Body of pancreas (tissue), 4 donors: ENCODE results near the gene PLXNB1. TPM values are rescaled to one million over a fixed set of nuclear protein-coding genes. Genes with fewer than 3 reads are reported as not detected.

Source experiments
- ATAC-seq: fragments of 150-250 bp; one replicate; pipeline ENCODE4 v1.9.1; 2016
- DNase-seq, 4 donors: peaks; one replicate each; pipeline ENCODE4 v3.0.0-alpha.2; 2019
- H3K27ac ChIP-seq, 4 donors: fragments of 200-600 bp; sonication (generic); 1 replicate in 3 of 4; 2 replicates in 1 of 4; pipeline versions ENCODE4 v1.5.1 to v1.6.1; 2016 to 2019; ENCODE audit warnings: mild to moderate bottlenecking in 1 of 4, mixed read lengths in 1 of 4, moderate library complexity in 1 of 4
- H3K27me3 ChIP-seq, 2 donors: fragments of 200-600 bp; sonication (generic); one replicate each; pipeline ENCODE4 v1.6.0; 2016; ENCODE audit warnings: mild to moderate bottlenecking in 1 of 2
- H3K36me3 ChIP-seq, 2 donors: fragments of 200-600 bp; sonication (generic); replicated peaks in 1 of 2; 2 replicates each; pipeline ENCODE4 v1.5.1; 2016; ENCODE audit warnings: low read depth in 2 of 2; ENCODE audit not compliant: insufficient read depth in 1 of 2
- H3K4me1 ChIP-seq: fragments of 200-600 bp; sonication (generic); one replicate; pipeline ENCODE4 v1.6.0; 2016
- H3K4me3 ChIP-seq, 2 donors: fragments of 200-600 bp; sonication (generic); 1 replicate in 1 of 2; 2 replicates in 1 of 2; pipeline ENCODE4 v1.5.1; 2016 to 2019
- H3K9me3 ChIP-seq, 3 donors: fragments of 200-600 bp; sonication (generic); 1 replicate in 2 of 3; 2 replicates in 1 of 3; pipeline ENCODE4 v1.5.1; 2016
- CTCF ChIP-seq, 7 experiments: fragments of 450-650 bp in 4 of 7; fragments of 200-600 bp in 3 of 7; sonication (generic) in 3 of 7; IDR thresholded peaks; one replicate each; pipeline ENCODE4 v1.5.1; 2016 to 2019; ENCODE audit warnings: antibody characterized with exemption in 7 of 7
- POLR2A ChIP-seq, 3 donors: fragments of 450-650 bp; IDR thresholded peaks; one replicate each; pipeline ENCODE4 v1.6.1; 2016; ENCODE audit warnings: antibody characterized with exemption in 3 of 3, mild to moderate bottlenecking in 2 of 3
- WGBS, 2 donors: methylation state at CpG; one replicate each; pipeline ENCODE4 v1.1.5; 2017; 5-methylcytosine and 5-hydroxymethylcytosine counted together
- intact Hi-C: fragments of 100-400 bp; cut with DNase I; formaldehyde crosslinking; loops from one replicate; pipeline ENCODE4 v1.15.1; 2023
- total RNA-seq, 2 donors: library from RNA; depleted of rRNA; stranded (reverse); fragments of >200 nt; gene quantifications; one replicate each; pipeline ENCODE4 v1.1.0, GENCODE V29; 2016

The PLXNB1 gene
- total RNA-seq, 2 donors from 2014 or later: 118 to 311 TPM

- Histone ChIP-seq H3K4me3 (no peak overlapping the region), H3K27me3 (no peaks in the 10 kb centered on the region), H3K27ac (no peak overlapping the region), H3K4me1 (peaks cover 7% of the 10 kb centered on the region), H3K36me3 (peaks cover 10 to 15% of the 10 kb centered on the region in 2 donors), H3K9me3 (no peaks in the 10 kb centered on the region)
- WGBS, 2 donors: 94 to 100% methylated on average over 1 to 3 of the region's 3 CpGs
- intact Hi-C loops: loop anchor here (5.0 kb wide), 3 partner anchors 47 to 102 kb away; partner anchors contain the start of gene UCN2
- TF ChIP-seq CTCF (IDR thresholded peaks at IDR 0.05) (no peak), POLR2A (IDR thresholded peaks at IDR 0.05) (no peak)
- DNase-seq: no peak
- no peak for ATAC-seq
These were observed 30.6 kb upstream of the PLXNB1 start for GRCh38 chr3:48460517-48460902.

- H3K36me3 ChIP-seq: peaks cover 10 to 16% of the 10 kb centered on the region in 2 donors
- ATAC-seq: no peak
- 83 to 90% methylated on average over 2 to 7 of the region's 7 CpGs for WGBS, 2 donors
- TF ChIP-seq CTCF (IDR thresholded peaks at IDR 0.05) (no peak), POLR2A (IDR thresholded peaks at IDR 0.05) (no peak)
- intact Hi-C loops: loop anchor here (5.0 kb wide), 3 partner anchors 47 to 102 kb away; partner anchors contain the start of gene UCN2
- no peak overlapping the region for H3K27ac ChIP-seq
- H3K4me3 ChIP-seq: no peak overlapping the region
- DNase-seq: no peak
- H3K27me3 ChIP-seq: no peaks in the 10 kb centered on the region
- H3K4me1 ChIP-seq: peaks cover 1% of the 10 kb centered on the region
- no peaks in the 10 kb centered on the region for H3K9me3 ChIP-seq
These were observed 30.1 kb upstream of the PLXNB1 start for GRCh38 chr3:48459773-48460516.

GRCh38 chr3:48459331-48459730 is 29.4 kb upstream of the PLXNB1 start:
- WGBS, 2 donors: 83 to 100% methylated on average over 3 of the region's 3 CpGs
- Histone ChIP-seq H3K4me1 (no peaks in the 10 kb centered on the region), H3K4me3 (no peak overlapping the region), H3K27ac (no peak overlapping the region), H3K9me3 (no peaks in the 10 kb centered on the region), H3K36me3 (peaks cover 10 to 16% of the 10 kb centered on the region in 2 donors), H3K27me3 (no peaks in the 10 kb centered on the region)
- intact Hi-C loops: no loop called here
- TF ChIP-seq POLR2A (IDR thresholded peaks at IDR 0.05) (no peak), CTCF (IDR thresholded peaks at IDR 0.05) (no peak)
- ATAC-seq: no peak
- DNase-seq: no peak

- Histone ChIP-seq H3K4me3 (no peak overlapping the region), H3K9me3 (no peaks in the 10 kb centered on the region), H3K4me1 (no peaks in the 10 kb centered on the region), H3K27ac (no peak overlapping the region), H3K36me3 (peaks cover 10 to 16% of the 10 kb centered on the region in 2 donors), H3K27me3 (no peaks in the 10 kb centered on the region)
- DNase-seq (no peak), ATAC-seq (no peak)
- TF ChIP-seq CTCF (IDR thresholded peaks at IDR 0.05) (no peak), POLR2A (IDR thresholded peaks at IDR 0.05) (no peak)
- WGBS, 2 donors: 96 to 100% methylated on average over 1 of the region's 1 CpG
- intact Hi-C loops: no loop called here
These were observed 26.6 kb upstream of the PLXNB1 start for GRCh38 chr3:48456456-48456855.

- intact Hi-C loops: no loop called here
- TF ChIP-seq POLR2A (IDR thresholded peaks at IDR 0.05) (no peak), CTCF (IDR thresholded peaks at IDR 0.05) (no peak)
- no peak for ATAC-seq
- H3K9me3 ChIP-seq: no peaks in the 10 kb centered on the region
- WGBS, 2 donors: 54 to 57% methylated on average over 1 of the region's 1 CpG
- peaks cover 9% of the 10 kb centered on the region for H3K4me1 ChIP-seq
- peaks cover 0 to 1% of the 10 kb centered on the region in 2 donors for H3K36me3 ChIP-seq
- no peak overlapping the region for H3K4me3 ChIP-seq
- no peaks in the 10 kb centered on the region for H3K27me3 ChIP-seq
- no peak overlapping the region for H3K27ac ChIP-seq
- no peak for DNase-seq
These were observed 21.4 kb upstream of the PLXNB1 start for GRCh38 chr3:48451270-48451669.
